HG03097 (cell line): ENCODE results near the gene OSBPL1A.

Experiments used
- ATAC-seq: cut with Tn5 transposase; IDR thresholded peaks from one replicate; pipeline ENCODE4 v1.9.1; 2021; ENCODE audit not compliant: unreplicated experiment, low FRiP score

The OSBPL1A gene

DNA sequence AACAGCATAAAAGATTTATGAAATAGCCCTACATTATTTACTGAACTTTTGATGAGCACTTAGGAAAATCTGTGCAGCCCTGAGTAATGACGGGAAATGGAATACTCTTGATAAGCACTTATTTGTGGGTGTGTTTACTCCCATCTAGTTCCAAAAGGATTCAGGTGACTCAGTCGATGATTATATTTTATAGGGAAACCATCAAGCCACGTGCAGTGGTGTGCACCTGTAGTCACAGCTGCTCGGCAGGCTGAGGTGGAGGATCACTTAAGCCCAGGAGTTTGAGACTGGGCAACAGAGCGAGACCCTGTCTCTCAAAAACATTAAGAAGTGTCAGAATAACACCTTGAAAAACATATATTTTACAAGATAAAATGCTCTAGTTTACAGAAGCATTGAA, 166.9 kb downstream of the OSBPL1A start:
- no peak for ATAC-seq

DNA sequence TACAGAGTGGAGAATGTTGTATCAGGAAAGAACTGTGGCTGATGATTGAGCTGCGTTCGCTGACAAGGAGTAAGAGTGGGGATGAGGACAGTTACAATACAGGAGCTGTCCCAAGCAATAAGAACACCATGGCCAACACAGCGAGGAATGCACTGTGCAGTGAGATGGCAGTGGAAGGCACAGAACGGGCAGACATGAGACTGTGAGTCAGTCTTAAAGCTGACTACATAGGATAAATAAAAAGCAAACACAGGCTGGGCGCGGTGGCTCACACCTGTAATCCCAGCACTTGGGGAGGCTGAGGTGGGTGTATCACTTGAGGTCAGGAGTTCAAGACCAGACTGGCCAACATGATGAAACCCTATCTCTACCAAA, 169.0 kb downstream of the OSBPL1A start:
- no peak for ATAC-seq

DNA sequence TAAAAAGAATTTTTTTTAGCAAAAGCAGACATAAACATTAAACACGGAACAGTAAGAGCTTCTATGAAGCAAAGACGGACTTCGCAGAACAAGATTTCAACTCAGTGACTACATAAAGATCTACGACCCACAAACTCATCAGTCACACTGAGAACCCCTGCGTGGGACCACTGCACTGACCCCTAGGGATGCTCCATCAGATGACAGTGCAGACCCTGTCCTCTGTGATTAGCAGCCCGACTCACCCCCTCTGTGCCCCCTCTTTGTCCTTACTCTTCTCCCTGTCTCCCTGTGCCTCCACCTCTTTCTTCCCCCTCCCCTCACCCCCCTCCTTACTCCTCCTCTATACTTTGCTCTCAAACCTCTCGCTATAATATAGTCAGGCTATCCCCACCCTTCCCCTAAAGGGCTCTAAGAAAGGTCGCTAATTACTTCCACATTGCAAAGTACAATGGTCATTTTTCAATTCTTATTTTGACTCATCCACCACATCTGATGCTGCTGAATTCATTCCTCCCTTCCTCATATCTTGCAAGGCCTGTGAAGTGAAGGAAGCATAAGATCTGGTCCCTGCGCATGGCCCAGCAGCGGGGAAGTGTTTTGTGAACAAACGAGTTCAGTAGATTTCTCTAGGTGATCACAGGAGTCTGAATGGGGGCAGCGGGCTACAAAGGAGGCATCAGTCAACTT, 169.5 kb downstream of the OSBPL1A start:
- no peak for ATAC-seq

DNA sequence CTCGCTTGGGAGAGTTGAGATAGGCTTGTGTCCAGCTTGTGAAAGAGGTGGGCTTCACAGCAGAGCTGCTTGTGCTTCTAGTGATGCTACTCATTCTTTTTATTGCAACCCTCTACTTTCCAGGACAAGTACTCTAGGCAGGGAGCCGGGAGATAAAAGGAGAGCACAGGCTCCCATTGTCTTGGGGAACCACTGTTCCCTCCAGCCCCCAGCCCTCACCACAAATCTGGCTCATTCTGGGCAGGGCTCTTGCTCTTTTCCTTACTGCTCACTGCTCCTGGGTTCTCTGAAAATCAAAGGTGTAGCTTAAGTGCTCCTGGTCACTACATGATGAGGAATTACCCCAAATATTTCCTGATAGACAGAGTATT, 177.3 kb downstream of the OSBPL1A start:
- ATAC-seq: no peak

DNA sequence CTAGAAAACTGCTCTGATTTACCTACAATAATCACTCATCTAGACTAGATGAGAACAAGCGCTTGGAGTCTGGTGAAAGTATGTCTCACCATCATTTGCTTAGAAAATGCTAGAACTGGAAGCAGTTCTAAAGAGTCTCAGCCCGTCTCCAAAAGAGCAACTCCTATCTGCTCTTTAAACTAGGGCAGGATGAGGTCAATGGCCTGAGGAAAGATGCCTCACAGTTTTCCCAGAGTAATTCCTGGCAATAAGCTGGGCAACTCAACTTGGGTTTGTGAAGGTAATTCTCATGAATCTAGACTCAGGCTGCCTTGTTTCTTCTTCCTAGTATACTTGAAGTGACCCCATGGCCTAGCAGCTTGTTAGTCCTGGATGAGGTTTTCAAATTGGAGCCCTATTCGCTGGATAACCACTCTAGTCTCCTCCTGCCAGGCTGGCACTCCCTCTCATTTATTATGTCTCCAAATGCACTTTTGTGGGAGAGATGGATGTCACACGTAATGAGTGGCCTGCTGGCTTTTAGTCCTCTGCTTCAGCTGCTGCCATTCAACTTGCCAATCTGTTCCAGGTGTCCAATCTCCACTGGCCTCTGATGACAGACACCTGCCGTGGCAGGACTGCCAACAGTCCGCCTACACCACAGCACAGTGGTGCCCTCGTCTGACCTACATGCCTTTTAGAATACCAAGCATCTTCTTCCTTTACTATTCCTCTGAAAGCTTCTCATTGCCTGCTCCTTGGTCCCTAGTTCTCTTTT, 177.9 kb downstream of the OSBPL1A start:
- ATAC-seq: no peak

DNA sequence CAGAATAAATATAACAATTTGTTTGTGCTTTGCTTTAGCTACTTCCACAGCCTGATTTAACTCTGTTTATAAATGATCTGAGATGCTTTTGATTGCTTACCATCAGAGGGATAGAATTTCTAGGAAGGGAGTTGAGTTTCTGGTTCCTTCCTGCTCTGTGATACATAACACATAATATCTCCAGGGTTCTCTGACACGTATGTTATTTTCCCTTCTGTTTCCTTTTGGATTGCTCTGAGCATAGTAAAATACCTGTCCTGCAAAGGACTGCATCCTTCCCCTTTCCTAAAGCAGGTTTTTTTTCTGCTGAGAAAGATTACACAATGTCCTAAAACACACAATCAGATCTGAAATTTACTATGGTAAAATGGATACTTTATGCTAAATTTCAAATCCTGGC, 182.7 kb downstream of the OSBPL1A start:
- ATAC-seq: no peak

DNA sequence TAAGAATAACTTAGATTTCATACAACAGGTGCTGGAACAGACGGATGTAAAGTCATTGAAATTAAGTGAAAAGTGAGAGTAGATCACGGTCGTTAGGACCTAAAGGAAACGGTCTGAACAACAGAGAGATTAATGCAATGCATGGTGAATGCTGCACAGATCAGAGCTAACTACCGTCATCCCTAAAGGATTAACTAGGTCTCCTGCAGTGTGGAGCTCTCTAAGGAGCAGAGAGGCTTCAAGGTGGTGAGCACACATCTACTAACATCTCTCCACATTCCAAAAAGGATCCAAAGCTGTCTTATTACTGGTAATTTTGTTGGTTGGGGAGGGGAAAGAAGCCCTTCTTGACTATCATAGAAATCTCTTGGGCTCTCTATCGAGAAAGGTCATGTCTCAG, 183.5 kb downstream of the OSBPL1A start:
- no peak for ATAC-seq

DNA sequence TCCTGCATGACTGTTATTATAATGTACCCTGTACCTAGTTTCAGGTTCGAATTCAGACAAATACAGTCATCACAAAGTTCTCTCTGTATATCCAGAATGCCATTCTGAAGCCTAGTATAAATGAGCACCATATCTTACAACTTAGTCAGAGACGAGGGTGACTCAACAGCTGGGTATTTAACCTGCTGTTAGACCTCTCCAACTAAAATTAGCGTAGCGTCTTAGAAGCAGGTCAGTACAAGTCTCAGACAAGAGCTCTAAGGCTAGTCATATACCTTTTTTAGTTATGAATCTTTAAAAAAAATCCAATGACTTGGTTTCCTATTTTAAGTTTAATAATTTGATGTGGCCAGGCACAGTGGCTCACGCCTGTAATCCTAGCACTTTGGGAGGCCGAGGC, 184.7 kb downstream of the OSBPL1A start:
- no peak for ATAC-seq

DNA sequence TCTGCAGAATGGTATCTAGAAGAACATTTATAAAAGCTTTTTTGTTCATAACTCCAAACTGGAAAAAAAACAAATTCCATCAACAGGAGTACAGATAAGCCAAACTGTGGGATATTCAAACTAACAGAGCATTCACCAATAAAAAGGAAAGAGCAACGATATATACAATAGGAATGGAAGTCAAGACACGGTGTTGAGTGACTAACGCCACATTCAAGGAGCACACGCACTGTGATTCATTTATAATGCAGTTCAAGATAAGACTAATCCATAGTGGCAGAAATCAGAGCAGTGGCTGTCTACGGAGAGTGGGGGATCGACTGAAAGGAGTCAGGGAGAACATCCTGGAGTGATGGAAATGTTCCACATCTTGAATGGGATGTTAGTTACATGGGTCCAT, 188.1 kb downstream of the OSBPL1A start:
- no peak for ATAC-seq

DNA sequence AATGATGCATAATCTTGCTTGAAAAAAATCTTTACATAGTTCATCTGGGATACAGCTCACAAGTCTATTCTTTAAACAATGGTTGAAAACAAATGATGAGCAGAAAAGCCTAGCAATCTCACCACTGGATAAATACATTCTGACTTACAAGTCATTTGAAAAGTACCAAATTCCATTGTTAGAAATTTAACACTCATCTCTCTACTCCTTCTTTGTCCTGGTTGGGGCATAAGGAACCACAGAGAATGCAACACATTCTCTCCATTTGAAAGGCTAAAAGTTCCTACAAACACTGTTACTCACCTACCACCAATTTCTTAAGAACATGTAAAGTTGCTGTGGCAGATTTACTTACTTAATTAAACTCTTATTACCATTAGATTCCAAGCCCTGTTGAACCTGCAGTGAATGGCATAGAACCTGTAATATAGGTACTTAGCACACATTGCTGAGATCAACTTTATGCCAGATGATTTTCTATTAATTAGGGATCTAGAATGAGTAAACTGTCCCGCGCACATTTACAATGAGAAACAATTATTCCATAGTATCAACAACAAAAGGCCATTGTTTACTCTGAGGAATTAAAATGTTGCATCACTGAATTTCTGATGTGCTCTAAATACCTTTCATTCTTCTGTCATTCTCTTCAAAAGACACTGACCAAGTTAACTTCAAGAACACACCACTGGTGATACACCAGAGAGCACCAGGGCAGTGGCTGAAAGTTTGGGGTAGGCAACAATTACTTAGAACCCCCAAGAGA, 189.2 kb downstream of the OSBPL1A start:
- no peak for ATAC-seq

DNA sequence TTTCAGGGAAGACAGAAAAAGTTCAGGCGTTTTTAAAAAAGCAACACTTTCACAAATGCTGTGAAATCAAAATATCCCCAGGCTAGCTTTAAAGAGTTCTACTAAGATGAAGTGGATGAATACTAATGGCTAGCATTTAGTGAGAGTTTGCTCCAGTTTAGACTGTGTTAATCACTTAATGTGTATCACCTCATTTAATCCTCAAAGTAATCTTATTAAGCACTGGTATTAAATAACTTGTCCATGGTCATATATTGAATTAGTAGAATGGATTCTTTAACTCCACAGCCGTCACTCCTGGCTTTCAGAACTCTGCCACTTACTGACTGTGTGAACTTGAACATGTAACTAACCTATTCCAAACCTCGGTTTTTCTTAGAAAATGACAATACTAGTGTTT, 192.7 kb downstream of the OSBPL1A start:
- no peak for ATAC-seq

DNA sequence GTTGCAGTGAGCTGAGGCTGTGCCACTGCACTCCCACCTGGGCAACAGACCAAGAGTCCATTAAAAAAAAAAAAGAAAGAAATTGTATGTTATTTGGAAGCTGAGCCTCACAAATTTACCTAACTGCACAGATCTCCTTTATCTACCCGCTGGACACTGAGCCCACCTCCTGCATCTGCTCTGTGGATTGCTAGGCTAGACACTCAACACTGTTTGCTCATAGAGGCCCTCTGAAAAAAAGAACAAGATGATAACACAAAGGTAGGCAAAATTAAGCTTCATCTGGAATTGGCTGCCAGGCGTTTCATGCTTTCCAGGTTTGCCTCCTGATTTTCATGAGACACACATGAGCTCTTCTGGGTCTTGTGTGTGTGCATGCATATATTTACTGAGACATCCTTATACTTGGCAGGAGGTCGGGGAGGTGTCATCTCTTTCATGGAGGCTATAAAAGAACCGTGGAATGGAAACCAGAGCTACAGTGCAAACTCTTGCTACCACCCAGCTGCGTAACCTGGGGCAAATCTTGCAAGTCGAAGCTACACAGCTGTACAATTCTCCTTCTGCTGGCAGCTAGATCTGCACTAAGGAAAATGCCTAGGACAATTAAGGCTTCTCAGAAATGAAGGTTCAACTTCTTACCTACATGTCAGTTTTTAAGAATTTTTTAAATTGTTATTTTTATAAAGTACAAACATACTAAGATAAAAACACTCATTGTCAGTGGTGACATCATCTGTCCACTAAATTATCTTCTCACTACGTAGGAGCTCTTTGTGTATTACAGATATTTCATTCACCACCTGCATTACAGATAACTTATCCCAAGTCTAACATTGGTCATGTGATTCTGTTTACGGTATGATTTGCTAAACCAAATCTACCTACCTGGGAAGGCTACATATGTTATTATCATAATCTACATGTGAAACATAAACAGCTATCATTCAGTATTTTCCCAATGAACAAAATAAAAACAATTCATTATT, 195.6 kb downstream of the OSBPL1A start:
- no peak for ATAC-seq

DNA sequence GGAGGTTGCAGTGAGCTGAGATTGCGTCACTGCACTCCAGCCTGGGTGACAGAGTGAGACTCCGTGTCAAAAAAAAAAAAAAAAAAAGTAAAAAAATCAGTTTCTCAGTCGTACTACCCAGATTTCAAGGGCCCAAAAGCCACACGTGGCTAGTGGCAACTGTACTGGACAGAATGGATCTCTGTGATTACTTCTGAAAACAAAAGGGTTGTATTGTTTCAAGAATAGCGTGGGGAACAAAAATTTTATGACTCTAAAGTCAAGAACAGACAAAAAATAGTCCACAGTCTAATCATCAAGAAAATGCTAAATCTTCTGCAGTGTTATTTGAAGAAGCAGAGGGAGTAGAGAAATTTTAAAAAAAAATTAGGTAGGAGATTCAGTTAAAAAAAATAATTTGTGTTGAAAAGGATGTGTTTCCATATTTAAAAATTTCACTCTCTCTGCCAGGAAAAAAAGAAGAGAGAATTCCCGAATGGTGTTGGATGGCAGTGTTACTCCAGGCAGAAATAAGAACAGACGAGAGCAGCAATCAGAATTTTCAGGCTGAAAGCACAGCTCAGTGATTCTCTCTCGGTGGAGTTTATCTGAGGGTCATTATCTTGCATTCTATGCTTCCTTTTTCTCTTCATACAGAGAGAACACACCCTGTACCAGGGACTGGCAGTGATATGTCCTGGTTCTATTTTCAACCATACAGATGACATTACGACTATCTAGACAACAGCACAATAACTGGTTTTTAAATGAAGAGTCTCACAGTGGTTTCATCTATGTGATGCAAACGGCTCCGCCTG, 196.9 kb downstream of the OSBPL1A start:
- no peak for ATAC-seq

DNA sequence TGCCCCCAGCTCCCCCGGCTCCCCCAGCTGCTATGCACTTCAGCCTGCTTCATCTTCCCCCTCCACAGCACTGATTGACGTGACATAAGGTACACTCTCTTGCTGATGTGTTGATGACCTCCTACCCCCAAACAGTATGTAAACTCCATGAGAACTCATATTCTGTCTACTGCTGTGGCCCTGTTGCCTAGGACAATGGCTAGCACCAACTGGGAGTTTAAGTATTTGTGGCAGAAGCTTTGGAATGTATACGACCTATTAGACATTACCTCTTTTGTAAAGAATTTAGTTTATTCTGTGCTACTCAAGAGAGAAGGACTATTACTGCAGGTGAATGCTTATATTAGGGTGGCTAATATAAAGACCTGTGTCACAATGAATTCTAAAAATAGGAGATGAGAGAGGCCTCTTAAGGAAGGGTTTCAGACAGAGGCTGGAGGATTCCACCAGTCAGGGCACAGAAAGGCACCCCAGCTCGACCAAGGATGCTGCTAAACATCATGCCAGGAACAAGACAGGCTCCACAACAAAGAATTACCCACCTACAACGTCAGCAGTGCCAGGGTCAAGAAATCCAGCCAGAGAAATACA, 198.2 kb downstream of the OSBPL1A start:
- no peak for ATAC-seq

DNA sequence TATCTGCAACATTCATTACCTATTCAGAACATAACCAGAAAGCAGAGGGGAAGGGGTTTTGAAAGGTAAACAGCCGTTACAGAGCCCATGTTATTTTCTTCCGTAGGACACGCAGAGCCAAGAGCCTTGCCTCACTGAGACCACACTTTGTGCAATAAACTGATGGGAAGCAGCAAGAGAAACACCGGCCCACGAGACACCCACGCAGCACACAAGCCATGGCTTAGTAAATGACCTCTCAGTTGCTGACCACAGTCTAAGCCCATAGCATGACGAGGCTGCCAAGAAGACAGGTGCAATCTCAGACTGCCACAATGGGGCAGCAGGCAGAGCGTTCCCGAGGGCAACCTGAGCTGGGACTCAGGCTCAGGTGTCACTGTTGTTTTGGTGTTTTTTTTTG, 199.2 kb downstream of the OSBPL1A start:
- ATAC-seq: no peak

DNA sequence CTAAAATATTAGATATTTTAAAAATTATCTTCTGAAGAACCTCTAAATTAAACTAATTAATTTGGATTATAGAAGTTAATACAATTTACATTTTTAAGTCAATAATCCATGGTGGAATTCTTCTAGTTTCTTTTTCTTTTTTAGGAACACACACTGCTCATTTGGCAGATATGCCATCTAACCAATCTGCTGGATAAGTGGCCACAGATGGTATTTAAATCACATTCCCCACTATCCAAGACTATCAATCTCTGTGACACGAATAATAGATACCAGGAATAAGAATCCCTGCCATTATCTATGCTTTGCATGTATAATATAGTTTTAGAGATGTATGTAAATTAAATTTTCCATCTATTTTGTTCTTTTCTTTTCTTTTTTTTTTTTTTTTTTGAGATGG, 200.2 kb downstream of the OSBPL1A start:
- no peak for ATAC-seq

DNA sequence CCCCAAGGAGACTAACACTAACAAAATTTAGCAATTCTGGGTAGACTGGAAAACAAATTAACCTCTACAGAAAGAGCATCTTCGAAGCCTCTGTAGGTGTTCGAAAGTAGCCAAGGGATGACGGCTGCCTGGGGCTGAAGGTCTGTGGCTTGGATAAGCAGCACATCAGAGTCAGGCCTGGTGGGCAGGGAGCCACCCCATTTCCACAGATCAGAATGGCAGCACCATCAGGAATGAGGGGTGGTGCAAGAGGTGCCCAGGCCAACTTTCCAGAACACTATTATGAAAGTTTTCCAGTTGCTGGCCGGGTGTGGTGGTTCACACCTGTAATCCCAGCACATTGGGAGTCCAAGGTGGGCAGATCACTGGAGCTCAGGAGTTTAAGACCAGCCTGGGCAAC, 200.9 kb downstream of the OSBPL1A start:
- ATAC-seq: no peak

DNA sequence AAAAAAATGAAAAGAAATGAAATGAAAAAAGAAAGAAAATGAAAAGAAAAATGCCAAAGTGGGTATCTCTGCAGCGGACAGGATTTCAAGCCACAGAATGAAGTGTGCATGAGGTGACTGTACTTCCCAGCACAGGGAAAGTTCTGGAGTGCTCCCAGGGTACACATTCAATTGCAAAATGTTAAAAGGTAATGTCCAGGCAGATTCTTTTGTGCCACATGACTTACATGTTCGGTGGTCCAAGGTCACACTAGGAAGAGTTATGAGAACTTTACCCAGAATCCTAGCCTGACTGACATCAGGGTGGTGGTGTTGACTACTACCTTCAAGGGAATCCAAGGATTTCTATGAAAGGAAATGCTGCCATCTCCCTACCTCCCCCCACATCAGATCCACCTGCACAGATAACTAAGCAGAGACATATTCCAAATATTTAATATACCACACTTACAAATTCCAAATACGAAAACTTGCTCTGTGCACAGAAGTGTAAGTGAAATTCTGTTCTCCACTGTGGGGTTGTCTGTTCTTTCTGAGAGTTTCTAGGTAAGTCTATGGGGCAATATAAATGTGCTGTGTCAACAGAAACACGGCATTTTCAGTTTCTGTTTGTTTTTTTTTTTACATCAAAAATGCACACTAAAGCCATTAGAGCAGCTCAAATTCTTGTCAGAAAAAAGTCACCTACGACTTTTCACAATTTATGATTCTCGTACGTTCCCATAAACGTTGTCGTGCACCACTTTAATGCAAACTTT, 202.1 kb downstream of the OSBPL1A start:
- ATAC-seq: no peak

DNA sequence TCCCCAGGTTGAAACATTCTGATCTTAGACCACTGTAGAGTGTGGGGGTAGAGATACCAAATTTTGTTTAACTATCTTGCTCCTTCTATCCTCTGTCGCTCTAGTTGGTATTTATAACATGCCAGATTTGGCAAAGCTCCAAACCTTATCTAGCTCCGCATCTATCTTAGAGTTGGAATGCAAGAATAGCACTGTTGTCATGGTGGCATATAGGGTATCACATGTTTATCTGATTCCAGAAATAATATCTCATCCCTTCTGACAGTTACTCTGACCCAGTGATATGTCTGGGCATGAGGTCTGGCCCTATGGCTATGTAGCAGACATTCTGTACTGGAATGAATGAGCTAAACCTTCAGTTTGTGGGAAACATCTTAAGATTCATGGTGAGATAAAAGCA, 207.0 kb downstream of the OSBPL1A start:
- no peak for ATAC-seq
